ENCODE results near the gene CDC16.
"Not testable (repeated sequence)": the region's sequence is repeated elsewhere in the genome, so short reads cannot be mapped to it uniquely, and the experiment has no call there.

The CDC16 gene

GRCh38 chr13:114249077-114249476 is 14.4 kb downstream of the CDC16 start:
- TF ChIP-seq, protein P1, sequence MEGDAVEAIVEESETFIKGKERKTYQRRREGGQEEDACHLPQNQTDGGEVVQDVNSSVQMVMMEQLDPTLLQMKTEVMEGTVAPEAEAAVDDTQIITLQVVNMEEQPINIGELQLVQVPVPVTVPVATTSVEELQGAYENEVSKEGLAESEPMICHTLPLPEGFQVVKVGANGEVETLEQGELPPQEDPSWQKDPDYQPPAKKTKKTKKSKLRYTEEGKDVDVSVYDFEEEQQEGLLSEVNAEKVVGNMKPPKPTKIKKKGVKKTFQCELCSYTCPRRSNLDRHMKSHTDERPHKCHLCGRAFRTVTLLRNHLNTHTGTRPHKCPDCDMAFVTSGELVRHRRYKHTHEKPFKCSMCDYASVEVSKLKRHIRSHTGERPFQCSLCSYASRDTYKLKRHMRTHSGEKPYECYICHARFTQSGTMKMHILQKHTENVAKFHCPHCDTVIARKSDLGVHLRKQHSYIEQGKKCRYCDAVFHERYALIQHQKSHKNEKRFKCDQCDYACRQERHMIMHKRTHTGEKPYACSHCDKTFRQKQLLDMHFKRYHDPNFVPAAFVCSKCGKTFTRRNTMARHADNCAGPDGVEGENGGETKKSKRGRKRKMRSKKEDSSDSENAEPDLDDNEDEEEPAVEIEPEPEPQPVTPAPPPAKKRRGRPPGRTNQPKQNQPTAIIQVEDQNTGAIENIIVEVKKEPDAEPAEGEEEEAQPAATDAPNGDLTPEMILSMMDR (IDR thresholded peaks at IDR 0.05; ENCODE audit: extremely low read depth, missing control alignments): no peak
- DNase-seq (ENCODE audit: low spot score): no peak

DNA sequence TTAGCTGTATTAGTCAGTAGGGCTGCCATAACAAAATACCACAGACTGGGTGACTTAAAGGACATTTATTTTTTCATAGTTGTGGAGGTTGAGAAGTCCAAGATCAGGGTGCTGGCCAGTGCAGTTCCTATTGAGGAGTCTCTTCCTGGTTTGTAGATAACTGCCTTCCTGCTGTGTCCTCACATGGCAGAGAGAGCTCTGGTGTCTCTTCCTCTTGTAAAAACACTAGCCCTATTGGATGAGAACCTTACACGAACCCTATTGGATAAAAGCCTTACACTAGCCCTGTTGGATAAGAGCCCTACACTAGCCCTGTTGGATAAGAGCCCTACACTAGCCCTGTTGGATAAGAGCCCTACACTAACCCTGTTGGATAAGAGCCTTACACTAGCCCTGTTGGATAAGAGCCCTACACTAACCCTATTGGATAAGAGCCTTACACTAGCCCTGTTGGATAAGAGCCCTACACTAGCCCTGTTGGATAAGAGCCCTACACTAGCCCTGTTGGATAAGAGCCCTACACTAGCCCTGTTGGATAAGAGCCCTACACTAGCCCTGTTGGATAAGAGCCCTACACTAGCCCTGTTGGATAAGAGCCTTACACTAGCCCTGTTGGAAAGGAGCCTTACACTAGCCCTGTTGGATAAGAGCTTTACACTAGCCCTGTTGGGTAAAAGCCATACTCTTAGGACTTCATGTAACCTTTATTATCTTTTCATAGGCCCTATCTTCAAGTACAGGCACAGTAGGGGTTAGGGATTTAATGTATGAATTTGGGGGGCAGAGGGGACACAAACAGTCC is 17.1 kb downstream of the CDC16 start:
- DNase-seq (ENCODE audit: low spot score): not testable (repeated sequence)

DNA sequence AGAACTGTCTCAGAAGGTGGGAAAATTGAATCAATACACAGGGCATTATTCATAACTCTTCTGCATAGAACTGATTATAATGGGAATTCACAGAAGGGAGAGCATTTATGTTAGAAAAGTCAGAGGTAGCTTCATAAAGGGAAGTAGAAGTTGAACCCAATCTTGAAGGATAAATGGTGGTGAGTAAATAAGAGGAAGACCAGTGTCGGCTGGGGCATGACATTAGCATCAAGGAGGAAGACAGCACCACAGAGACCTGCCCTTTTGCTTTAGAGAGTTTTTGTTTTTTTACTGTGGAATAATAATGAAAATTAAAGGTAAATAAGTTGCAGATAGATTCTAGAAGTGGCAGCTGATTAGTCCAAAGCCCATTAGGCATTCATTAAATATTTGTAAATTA is 21.9 kb downstream of the CDC16 start:
- TF ChIP-seq, protein P1 (IDR thresholded peaks at IDR 0.05; ENCODE audit: extremely low read depth, missing control alignments): no peak
- no peak for DNase-seq (ENCODE audit: low spot score)

DNA sequence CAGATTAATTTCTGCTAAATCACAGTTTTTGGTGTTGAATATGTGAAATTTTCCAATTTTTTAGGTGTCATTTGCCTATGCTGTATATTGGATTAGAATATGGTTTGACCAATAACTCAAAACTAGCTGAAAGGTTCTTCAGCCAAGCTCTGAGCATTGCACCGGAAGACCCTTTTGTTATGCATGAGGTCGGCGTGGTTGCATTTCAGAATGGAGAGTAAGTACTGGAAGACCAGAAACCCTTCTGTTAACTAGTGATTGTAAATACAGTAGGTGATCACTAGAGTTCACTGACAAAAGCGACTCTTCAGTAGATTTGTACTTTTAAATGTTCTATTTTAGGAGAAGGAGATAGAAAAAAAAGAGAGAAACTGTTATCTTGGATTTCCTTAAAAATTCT is 22.3 kb downstream of the CDC16 start:
- DNase-seq (ENCODE audit: low spot score): no peak
- TF ChIP-seq, protein P1 (IDR thresholded peaks at IDR 0.05; ENCODE audit: extremely low read depth, missing control alignments): no peak

DNA sequence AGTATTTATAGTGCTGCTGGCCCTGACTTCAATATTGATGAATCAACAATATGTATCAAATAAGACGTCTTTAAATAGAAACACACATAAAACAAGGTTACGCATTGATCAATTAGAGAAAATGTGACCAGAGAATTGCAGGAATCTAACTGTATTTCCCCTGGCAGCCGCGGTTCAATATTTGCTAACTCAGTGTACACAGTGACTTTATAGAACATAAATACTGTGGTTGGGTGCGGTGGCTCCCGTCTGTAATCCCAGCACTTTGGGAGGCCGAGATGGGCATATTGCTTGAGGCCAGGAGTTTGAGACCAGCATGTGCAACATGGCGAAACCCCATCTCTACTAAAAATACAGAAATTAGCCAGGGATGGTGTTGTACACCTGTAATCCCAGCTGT is 23.9 kb downstream of the CDC16 start:
- TF ChIP-seq, protein P1 (IDR thresholded peaks at IDR 0.05; ENCODE audit: extremely low read depth, missing control alignments): no peak
- no peak for DNase-seq (ENCODE audit: low spot score)

GRCh38 chr13:114259374-114259773 is 24.7 kb downstream of the CDC16 start:
- no peak for DNase-seq (ENCODE audit: low spot score)
- TF ChIP-seq, protein P1 (IDR thresholded peaks at IDR 0.05; ENCODE audit: extremely low read depth, missing control alignments): no peak

DNA sequence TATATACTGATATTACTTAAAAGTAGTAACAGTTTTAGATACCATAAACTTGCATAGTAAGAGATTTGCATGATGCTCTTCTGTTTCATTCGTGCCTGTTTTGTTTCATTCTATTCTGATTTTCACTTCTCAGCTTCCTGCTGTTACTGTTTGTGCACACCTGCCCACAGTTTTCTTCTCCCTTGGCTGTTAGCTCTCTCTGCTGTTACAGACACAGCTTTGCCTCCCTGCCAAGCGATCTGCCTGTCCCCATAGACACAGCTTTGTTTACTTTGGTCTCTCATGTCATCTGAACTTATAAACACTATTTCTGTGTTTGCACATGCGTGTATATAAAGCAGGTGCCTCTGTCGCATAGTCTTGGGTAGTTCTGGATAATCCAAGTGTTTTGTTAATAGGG is 25.3 kb downstream of the CDC16 start:
- DNase-seq (ENCODE audit: low spot score): no peak

More for the DNA sequence above, 25.3 kb downstream of the CDC16 start:
- TF ChIP-seq, protein P1 (IDR thresholded peaks at IDR 0.05; ENCODE audit: extremely low read depth, missing control alignments): no peak
